GM21515 (cell line): ENCODE measurements around the gene OGT.
A peak's percentile ranks its signal among the peaks of the same experiment; 100 is the strongest.

Source experiments
- ATAC-seq: cut with Tn5 transposase; IDR thresholded peaks from one replicate; pipeline ENCODE4 v1.9.1; 2021; ENCODE audit not compliant: unreplicated experiment

The OGT gene

GRCh38 chrX:71621603-71622002 lies 88.7 kb downstream of the OGT start:
- no peak for ATAC-seq

- ATAC-seq = no peak
Measured at GRCh38 chrX:71622032-71622575, 89.2 kb downstream of the OGT start.

DNA sequence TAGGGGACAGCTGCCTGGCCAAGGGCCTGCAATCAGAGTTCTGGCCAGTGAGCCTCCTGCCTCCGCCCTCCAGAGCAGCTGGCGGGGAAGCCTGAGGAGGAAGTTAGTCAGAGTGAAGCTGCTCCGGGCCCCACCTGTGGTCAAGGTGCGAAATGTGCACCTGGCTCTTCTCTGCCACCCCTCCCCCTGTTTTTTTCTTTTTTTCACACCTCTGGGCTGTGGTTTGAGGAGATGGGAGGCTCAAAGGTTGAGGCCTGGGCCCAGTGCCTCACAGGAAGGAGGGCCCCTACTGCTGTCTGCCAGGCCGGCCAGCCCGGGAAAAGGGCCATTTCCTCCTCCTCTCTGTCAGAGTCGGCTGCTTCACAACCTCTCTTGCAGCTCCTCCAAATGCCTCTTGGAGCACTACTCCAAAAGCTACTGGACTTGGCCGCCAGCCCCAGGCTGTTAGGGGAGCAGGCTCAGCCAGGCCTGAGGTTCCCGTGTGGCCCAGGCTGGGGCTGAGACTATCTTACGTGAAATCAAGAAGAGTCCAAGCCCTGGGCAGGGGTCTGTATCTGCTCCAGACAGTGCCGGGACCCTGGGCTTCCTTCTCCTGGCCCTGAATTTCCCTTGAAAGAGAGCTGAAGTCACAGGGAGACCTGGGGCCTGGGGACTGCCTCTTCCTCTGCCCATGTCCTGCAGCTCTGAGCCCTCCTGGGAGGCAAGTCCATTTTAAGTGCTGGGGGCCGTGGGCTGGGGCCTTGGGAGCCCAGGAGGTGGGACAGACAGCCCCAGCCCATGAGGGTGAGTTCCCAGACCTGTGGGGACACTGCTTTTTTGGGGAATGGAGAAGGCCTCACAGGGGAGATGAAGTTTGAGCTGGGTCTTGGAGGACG lies 89.9 kb downstream of the OGT start:
- peak; percentile 47 for ATAC-seq

DNA sequence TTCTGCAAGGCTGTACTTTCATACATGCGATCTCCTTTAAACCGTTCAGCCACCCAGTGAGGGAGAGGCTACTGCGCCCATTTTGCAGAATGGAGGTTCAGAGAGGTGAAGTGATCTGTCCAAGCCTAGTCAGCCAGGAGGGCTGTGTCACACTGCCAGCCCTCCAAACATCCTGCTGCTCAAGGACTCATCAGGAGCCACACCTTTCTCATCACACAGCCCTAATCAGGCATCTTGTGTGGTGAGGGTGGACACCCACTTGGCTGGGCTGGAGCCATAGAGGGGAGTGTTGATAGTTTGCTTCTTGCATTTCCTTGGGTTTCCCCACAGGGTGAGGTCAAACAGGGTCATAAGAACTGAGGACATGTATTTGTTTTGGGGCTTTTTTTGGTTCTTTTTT lies 90.8 kb downstream of the OGT start:
- ATAC-seq = no peak

DNA sequence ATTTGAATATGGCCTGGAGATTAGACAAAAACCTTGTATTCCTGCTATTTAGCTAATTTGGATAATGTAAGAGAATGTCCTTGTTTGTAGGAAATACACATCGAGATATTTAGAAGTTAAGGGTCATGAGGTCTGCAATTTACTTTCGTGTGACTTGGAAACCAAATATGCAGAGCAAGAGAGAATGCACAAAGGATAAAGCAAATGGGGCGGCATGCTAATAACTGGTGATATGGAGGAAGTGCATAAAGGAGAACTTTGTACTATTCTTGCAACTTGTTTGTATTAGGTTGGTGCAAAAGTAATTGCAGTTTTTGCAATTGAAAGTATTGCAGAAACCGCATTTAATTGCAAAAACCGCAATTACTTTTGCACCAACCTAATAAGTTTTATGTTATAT lies 92.6 kb downstream of the OGT start:
- no peak for ATAC-seq
